ENCODE measurements around the gene DTHD1.

Gene DTHD1

GRCh38 chr4:36242629-36243354, 38.6 kb upstream of the DTHD1 start:
- no peaks in the 10 kb centered on the region for H3K36me3 ChIP-seq (ENCODE audit: insufficient read depth, insufficient read length, low read length)
- TF ChIP-seq SUZ12 (IDR thresholded peaks at IDR 0.05; ENCODE audit: extremely low read depth, insufficient read depth, insufficient read length) (no peak), ZNF274 (IDR thresholded peaks at IDR 0.05; ENCODE audit: low read depth, low read length) (no peak), YY1 (IDR thresholded peaks at IDR 0.05; ENCODE audit: insufficient read depth, insufficient read length) (no peak)
- no peak overlapping the region for H3K9ac ChIP-seq (ENCODE audit: insufficient read length, low read depth)
- no peak overlapping the region for H3K4me3 ChIP-seq (ENCODE audit: insufficient read length, low read depth)
- no peak for DNase-seq (ENCODE audit: low read depth, low spot score)
- no peaks in the 10 kb centered on the region for H3K4me1 ChIP-seq (ENCODE audit: insufficient read depth, insufficient read length)
- no peaks in the 10 kb centered on the region for H3K9me3 ChIP-seq (ENCODE audit: insufficient read depth, low read length)
- peaks cover 29% of the 10 kb centered on the region for H3K27me3 ChIP-seq (ENCODE audit: insufficient read depth, insufficient read length)

GRCh38 chr4:36243355-36244256, 37.8 kb upstream of the DTHD1 start:
- no peak for DNase-seq (ENCODE audit: low read depth, low spot score)
- Histone ChIP-seq H3K9me3 (ENCODE audit: insufficient read depth, low read length) (no peaks in the 10 kb centered on the region), H3K4me1 (ENCODE audit: insufficient read depth, insufficient read length) (no peaks in the 10 kb centered on the region), H3K4me3 (ENCODE audit: insufficient read length, low read depth) (peak overlapping the region; percentile 54), H3K9ac (ENCODE audit: insufficient read length, low read depth) (peak overlapping the region; percentile 67), H3K27me3 (ENCODE audit: insufficient read depth, insufficient read length) (peaks cover 29% of the 10 kb centered on the region), H3K36me3 (ENCODE audit: insufficient read depth, insufficient read length, low read length) (no peaks in the 10 kb centered on the region)
- TF ChIP-seq ZNF274 (IDR thresholded peaks at IDR 0.05; ENCODE audit: low read depth, low read length): no peak
- no peak for TF ChIP-seq YY1 (IDR thresholded peaks at IDR 0.05; ENCODE audit: insufficient read depth, insufficient read length)
- TF ChIP-seq SUZ12 (IDR thresholded peaks at IDR 0.05; ENCODE audit: extremely low read depth, insufficient read depth, insufficient read length): no peak

DNA sequence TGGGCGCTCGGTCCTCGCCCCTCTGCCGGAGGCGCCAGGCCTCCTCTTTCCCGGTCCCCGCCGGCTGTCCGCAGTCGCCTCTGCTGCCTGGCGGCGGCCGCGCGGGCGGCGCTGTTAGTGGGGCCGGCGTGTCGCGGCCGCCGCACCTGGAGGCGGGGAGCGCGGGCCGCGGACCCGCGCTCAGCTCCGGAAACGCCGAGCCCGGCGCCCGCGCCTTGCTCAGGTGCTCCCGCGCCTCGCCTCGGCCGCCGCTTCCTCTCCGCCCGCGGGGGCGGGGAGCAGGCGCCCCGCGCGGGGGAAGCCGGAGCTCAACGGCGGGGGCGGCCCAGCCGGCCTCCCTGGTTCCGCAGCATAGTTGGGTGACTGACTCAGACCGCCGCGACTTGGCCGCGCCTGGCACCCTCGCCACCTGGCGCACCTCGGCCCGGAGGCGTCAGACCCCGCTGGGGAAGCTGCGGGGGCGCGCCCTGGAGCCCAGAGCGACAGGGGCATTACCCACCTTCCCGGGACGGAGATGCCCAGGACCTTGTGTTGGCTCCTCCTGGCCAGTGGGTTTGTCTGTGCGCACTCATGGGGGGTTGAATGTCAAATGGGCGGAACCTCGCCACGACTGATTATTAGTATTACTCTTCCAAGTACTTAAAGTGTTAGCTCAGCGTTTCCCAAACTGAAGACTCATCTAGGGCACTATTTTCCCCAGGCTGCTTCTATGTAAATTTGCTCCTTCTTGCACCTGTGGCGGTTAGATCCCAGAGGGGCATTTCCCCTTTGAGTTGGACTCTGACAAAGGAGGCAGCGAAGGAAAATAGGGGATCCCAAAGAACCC, 36.9 kb upstream of the DTHD1 start, which contains the start of gene ARAP2:
TSS of gene ARAP2 (minus strand) at position 258 of the 826 bp plus-strand sequence. CDS start 15,028 bp downstream, outside the sequence.
- Histone ChIP-seq H3K9me3 (ENCODE audit: insufficient read depth, low read length) (no peaks in the 10 kb centered on the region), H3K9ac (ENCODE audit: insufficient read length, low read depth) (peak within 1 kb of the TSS; percentile 67), H3K36me3 (ENCODE audit: insufficient read depth, insufficient read length, low read length) (no peaks in the 10 kb centered on the region), H3K4me3 (ENCODE audit: insufficient read length, low read depth) (peak within 1 kb of the TSS; percentile 54), H3K27me3 (ENCODE audit: insufficient read depth, insufficient read length) (peaks cover 29% of the 10 kb centered on the region), H3K4me1 (ENCODE audit: insufficient read depth, insufficient read length) (no peaks in the 10 kb centered on the region)
- no peak for TF ChIP-seq SUZ12 (IDR thresholded peaks at IDR 0.05; ENCODE audit: extremely low read depth, insufficient read depth, insufficient read length)
- TF ChIP-seq YY1 (IDR thresholded peaks at IDR 0.05; ENCODE audit: insufficient read depth, insufficient read length): no peak
- no peak for TF ChIP-seq ZNF274 (IDR thresholded peaks at IDR 0.05; ENCODE audit: low read depth, low read length)
- DNase-seq (ENCODE audit: low read depth, low spot score): no peak

- Histone ChIP-seq H3K27me3 (ENCODE audit: insufficient read depth, insufficient read length) (peaks cover 6% of the 10 kb centered on the region), H3K9me3 (ENCODE audit: insufficient read depth, low read length) (no peaks in the 10 kb centered on the region), H3K9ac (ENCODE audit: insufficient read length, low read depth) (no peak overlapping the region), H3K4me3 (ENCODE audit: insufficient read length, low read depth) (no peak overlapping the region), H3K36me3 (ENCODE audit: insufficient read depth, insufficient read length, low read length) (no peaks in the 10 kb centered on the region), H3K4me1 (ENCODE audit: insufficient read depth, insufficient read length) (no peaks in the 10 kb centered on the region)
- DNase-seq (ENCODE audit: low read depth, low spot score): no peak
- TF ChIP-seq SUZ12 (IDR thresholded peaks at IDR 0.05; ENCODE audit: extremely low read depth, insufficient read depth, insufficient read length): no peak
- no peak for TF ChIP-seq YY1 (IDR thresholded peaks at IDR 0.05; ENCODE audit: insufficient read depth, insufficient read length)
- TF ChIP-seq ZNF274 (IDR thresholded peaks at IDR 0.05; ENCODE audit: low read depth, low read length): no peak
Measured at GRCh38 chr4:36249610-36250009, 31.8 kb upstream of the DTHD1 start.

- TF ChIP-seq SUZ12 (IDR thresholded peaks at IDR 0.05; ENCODE audit: extremely low read depth, insufficient read depth, insufficient read length) (no peak), YY1 (IDR thresholded peaks at IDR 0.05; ENCODE audit: insufficient read depth, insufficient read length) (no peak), ZNF274 (IDR thresholded peaks at IDR 0.05; ENCODE audit: low read depth, low read length) (no peak)
- Histone ChIP-seq H3K9ac (ENCODE audit: insufficient read length, low read depth) (no peak overlapping the region), H3K9me3 (ENCODE audit: insufficient read depth, low read length) (no peaks in the 10 kb centered on the region), H3K27me3 (ENCODE audit: insufficient read depth, insufficient read length) (no peaks in the 10 kb centered on the region), H3K4me1 (ENCODE audit: insufficient read depth, insufficient read length) (no peaks in the 10 kb centered on the region), H3K4me3 (ENCODE audit: insufficient read length, low read depth) (no peak overlapping the region), H3K36me3 (ENCODE audit: insufficient read depth, insufficient read length, low read length) (no peaks in the 10 kb centered on the region)
- no peak for DNase-seq (ENCODE audit: low read depth, low spot score)
Measured at GRCh38 chr4:36251983-36252382, 29.4 kb upstream of the DTHD1 start.

GRCh38 chr4:36254371-36254770, 27.0 kb upstream of the DTHD1 start:
- Histone ChIP-seq H3K27me3 (ENCODE audit: insufficient read depth, insufficient read length) (no peaks in the 10 kb centered on the region), H3K4me1 (ENCODE audit: insufficient read depth, insufficient read length) (no peaks in the 10 kb centered on the region), H3K36me3 (ENCODE audit: insufficient read depth, insufficient read length, low read length) (no peaks in the 10 kb centered on the region), H3K9me3 (ENCODE audit: insufficient read depth, low read length) (no peaks in the 10 kb centered on the region), H3K9ac (ENCODE audit: insufficient read length, low read depth) (no peak overlapping the region), H3K4me3 (ENCODE audit: insufficient read length, low read depth) (no peak overlapping the region)
- DNase-seq (ENCODE audit: low read depth, low spot score): no peak
- TF ChIP-seq YY1 (IDR thresholded peaks at IDR 0.05; ENCODE audit: insufficient read depth, insufficient read length): no peak
- no peak for TF ChIP-seq SUZ12 (IDR thresholded peaks at IDR 0.05; ENCODE audit: extremely low read depth, insufficient read depth, insufficient read length)
- no peak for TF ChIP-seq ZNF274 (IDR thresholded peaks at IDR 0.05; ENCODE audit: low read depth, low read length)

Data from NT2/D1 (cell line).